K562 (cell line): ENCODE measurements around the gene CRB2. TPM values are rescaled to one million over a fixed set of nuclear protein-coding genes. Genes with fewer than 3 reads are reported as not detected.

Experiments used
- GABPA ChIP-seq: fragments of 200-800 bp; sonication (Bioruptor generic); conservative IDR thresholded peaks from 2 replicates; pipeline ENCODE4 v1.6.1; 2016; ENCODE audit warnings: low read depth, missing genetic modification characterization, missing compliant biosample characterization
- HDAC3 ChIP-seq: fragments of 450-650 bp; IDR thresholded peaks from 2 replicates; pipeline ENCODE4 v1.6.1; 2018; ENCODE audit warnings: borderline replicate concordance, mild to moderate bottlenecking, moderate library complexity; ENCODE audit not compliant: partially characterized antibody
- HNRNPH1 ChIP-seq: fragments of 200-400 bp; formaldehyde crosslinking; optimal IDR thresholded peaks from 2 replicates; pipeline ENCODE3; 2017; ENCODE audit warnings: low read depth, mild to moderate bottlenecking, low read length, moderate library complexity
- MAFK ChIP-seq: IDR thresholded peaks from 2 replicates; pipeline ENCODE4 v1.6.1; 2011; ENCODE audit warnings: low read length, improper control_type of control experiment
- MCM7 ChIP-seq, 2 experiments: fragments of 450-650 bp; IDR thresholded peaks; 2 replicates each; pipeline ENCODE4 v1.6.1; 2016 to 2018
- MITF ChIP-seq: IDR thresholded peaks from 2 replicates; pipeline ENCODE4 v1.6.1; 2014; ENCODE audit warnings: antibody characterized with exemption
- MYC ChIP-seq, 2 experiments: fragments of 250-450 bp in 1 of 2; sonication (Bioruptor Pico) in 1 of 2; IDR thresholded peaks; 2 replicates each; pipeline versions ENCODE4 v1.5.1 to v1.6.1; 2012 to 2021; ENCODE audit warnings: low read depth in 2 of 2, borderline replicate concordance in 1 of 2, improper control_type of control experiment in 1 of 2, low read length in 1 of 2, mild to moderate bottlenecking in 1 of 2, moderate library complexity in 1 of 2
- NFIC ChIP-seq: fragments of 450-650 bp; IDR thresholded peaks from 2 replicates; pipeline ENCODE4 v1.6.1; 2017; ENCODE audit warnings: mild to moderate bottlenecking, inconsistent platforms
- NR1H2 ChIP-seq: sonication (generic); formaldehyde crosslinking; IDR thresholded peaks from 2 replicates; pipeline ENCODE4 v1.4.0; 2020; ENCODE audit warnings: mild to moderate bottlenecking, missing genetic modification reagents
- PHF20 ChIP-seq: fragments of 450-650 bp; IDR thresholded peaks from 2 replicates; pipeline ENCODE4 v1.6.1; 2018; ENCODE audit not compliant: partially characterized antibody
- POLR3A ChIP-seq: IDR thresholded peaks from 2 replicates; pipeline ENCODE4 v1.6.1; 2011; ENCODE audit warnings: borderline replicate concordance, mild to moderate bottlenecking, moderate library complexity; ENCODE audit not compliant: insufficient read length, insufficient read depth; ENCODE audit errors: extremely low read depth
- USF1 ChIP-seq: sonication (generic); formaldehyde crosslinking; IDR thresholded peaks from 2 replicates; pipeline ENCODE4 v1.9.0; 2022; ENCODE audit warnings: mild to moderate bottlenecking, missing genetic modification reagents
- USF2 ChIP-seq: sonication (generic); formaldehyde crosslinking; IDR thresholded peaks from 2 replicates; pipeline ENCODE4 v1.5.0; 2020; ENCODE audit warnings: missing genetic modification reagents
- ZNF12 ChIP-seq: sonication (generic); formaldehyde crosslinking; IDR thresholded peaks from 2 replicates; pipeline ENCODE4 v1.4.0; 2020; ENCODE audit warnings: mild to moderate bottlenecking, missing genetic modification reagents
- ZNF639 ChIP-seq, 2 experiments: fragments of 200-800 bp in 1 of 2; sonication (Bioruptor generic) in 1 of 2; sonication (generic) in 1 of 2; formaldehyde crosslinking in 1 of 2; IDR thresholded peaks in 1 of 2; conservative IDR thresholded peaks in 1 of 2; 2 replicates each; pipeline versions ENCODE4 v1.5.0 to v1.6.1; 2016 to 2020; ENCODE audit warnings: missing compliant biosample characterization in 1 of 2, missing genetic modification characterization in 1 of 2, missing genetic modification reagents in 1 of 2
- polyA plus RNA-seq, 8 experiments: library from polyadenylated mRNA; depleted of rRNA in 4 of 8; stranded (reverse) in 5 of 8; unstranded in 3 of 8; fragments of >200 nt; fragmentation: Nextera tagmentation in 2 of 8; fragmentation: Illumina TruSeq in 1 of 8; extraction: Ambion mirVana in 2 of 8; extraction: Trizol in 1 of 8; gene quantifications; 2 replicates each; pipeline versions ENCODE4 v1.2.1 to v1.2.3, GENCODE V29; 2011 to 2014; ENCODE audit warnings: inconsistent platforms in 1 of 8, missing spikeins in 1 of 8
- total RNA-seq, 7 experiments: library from RNA; depleted of rRNA in 6 of 7; stranded (reverse); fragments of >200 nt in 6 of 7; fragmentation: Illumina TruSeq in 2 of 7; extraction: Trizol in 2 of 7; gene quantifications; 2 replicates each; pipeline versions ENCODE4 v1.2.1 to v1.2.3, GENCODE V29; 2011 to 2021; ENCODE audit warnings: low replicate concordance in 1 of 7

CRB2 gene
- total and polyA plus RNA-seq, 9 of the 15 experiments (the other 6 are each of a cell fraction or from before 2014, with no cell fraction given): 0.13 to 1.2 (median 0.25) TPM; not detected in 2

GRCh38 chr9:123329329-123329955 is 26.6 kb upstream of the CRB2 start (continued):
- no peak for TF ChIP-seq HNRNPH1
- TF ChIP-seq ZNF12: peak; percentile 97
- TF ChIP-seq GABPA (tag): peak; percentile 80
- no peak for TF ChIP-seq POLR3A
- TF ChIP-seq MITF: peak; percentile 48; the same call in 1 of the 2 replicates
- peak; percentile 61 for TF ChIP-seq USF2
- TF ChIP-seq NFIC: peak; percentile 94
- TF ChIP-seq MYC (IDR thresholded peaks at IDR 0.05; ENCODE audit: low read depth, low read length): peak; percentile 37; the same call in 1 of the 2 replicates
- no peak for TF ChIP-seq MYC (CRISPR knock-in tag; IDR thresholded peaks at IDR 0.05; ENCODE audit: borderline replicate concordance, low read depth)
- no peak for TF ChIP-seq PHF20
- TF ChIP-seq HDAC3: no peak
- TF ChIP-seq ZNF639 (CRISPR knock-in tag; conservative IDR thresholded peaks at IDR 0.05 in 1 of 2, IDR thresholded peaks at IDR 0.05 in 1 of 2): 0 out of 4 replicates have a peak, but pooled peaks of 1 of the 2 experiments have one; percentile 34
- TF ChIP-seq MCM7 (IDR thresholded peaks at IDR 0.05): no peak
- no peak for TF ChIP-seq NR1H2
- no peak for TF ChIP-seq MAFK
- peak; percentile 77 for TF ChIP-seq USF1
